ENCODE results near the gene PITPNM3. TPM values are rescaled to one million over a fixed set of nuclear protein-coding genes. Genes with fewer than 3 reads are reported as not detected.
A peak's percentile ranks its signal among the peaks of the same experiment; 100 is the strongest.

Gene PITPNM3
- total RNA-seq: under 1 TPM; 0.87 to 0.92 TPM

DNA sequence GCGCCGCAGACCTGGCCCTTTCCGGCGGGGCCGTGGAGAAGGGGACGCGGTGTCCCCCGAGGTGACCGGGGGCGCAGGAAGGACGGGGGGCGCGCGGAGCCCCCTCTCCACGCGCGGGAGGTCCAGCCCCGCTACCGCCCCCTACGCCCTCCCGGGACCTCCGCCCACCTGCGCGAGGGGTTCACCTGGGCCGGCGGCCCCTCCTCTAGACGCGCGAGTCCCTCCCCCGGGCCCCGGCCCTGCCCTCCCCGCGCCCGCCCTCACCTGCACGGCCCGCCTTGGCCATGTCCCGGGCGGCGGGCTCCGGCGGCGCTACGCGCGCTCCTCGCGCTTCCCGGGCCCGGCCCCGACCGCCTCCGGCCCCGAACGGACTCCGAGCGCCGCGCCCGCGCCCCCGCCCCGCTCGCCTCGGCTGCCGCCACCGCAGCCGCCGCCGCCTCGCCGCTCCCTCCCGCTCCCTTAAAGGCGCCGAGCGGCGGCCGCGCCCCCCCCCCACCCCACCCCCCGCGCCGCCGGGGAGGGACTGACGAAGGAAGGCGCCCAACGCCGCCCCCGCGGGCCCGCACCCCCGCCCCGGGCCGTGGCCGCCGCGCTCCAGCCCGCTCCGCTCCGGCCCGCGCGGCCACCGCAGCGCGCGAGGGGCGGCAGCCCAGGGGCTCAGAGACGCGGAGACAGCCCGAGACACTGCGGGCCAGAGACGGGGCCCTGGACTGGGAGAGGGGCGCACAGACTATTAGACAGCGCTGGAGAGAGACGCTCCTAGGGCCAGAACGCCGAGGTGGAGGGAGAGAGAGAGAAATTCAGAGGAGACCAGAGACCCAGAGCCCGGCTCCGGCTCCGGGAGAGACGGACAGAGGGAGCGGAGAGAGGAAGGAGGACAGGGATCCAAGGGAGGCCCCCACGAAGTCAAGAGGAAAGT is at the start of gene PITPNM3:
TSS of gene PITPNM3 (minus strand) at position 435 of the 919 bp plus-strand sequence. CDS start at position 286, 149 bp downstream.
- Mint-ChIP-seq H3K4me1 (ENCODE audit: low read depth) (peaks cover 8% of the 10 kb centered on the region), H3K4me3 (peak within 1 kb of the TSS; percentile 45), H3K27ac (no peak within 1 kb of the TSS), H3K9me3 (no peaks in the 10 kb centered on the region), H3K36me3 (ENCODE audit: low read depth) (no peaks in the 10 kb centered on the region), H3K27me3 (peaks cover 45% of the 10 kb centered on the region)
- ChIA-PET POLR2A (no interaction called here), CTCF (no interaction called here)
- intact Hi-C loops (cut with micrococcal nuclease): no loop called here
- TF ChIP-seq CTCF (IDR thresholded peaks at IDR 0.05): no peak
- no peak for ATAC-seq
- no peak for DNase-seq

DNA sequence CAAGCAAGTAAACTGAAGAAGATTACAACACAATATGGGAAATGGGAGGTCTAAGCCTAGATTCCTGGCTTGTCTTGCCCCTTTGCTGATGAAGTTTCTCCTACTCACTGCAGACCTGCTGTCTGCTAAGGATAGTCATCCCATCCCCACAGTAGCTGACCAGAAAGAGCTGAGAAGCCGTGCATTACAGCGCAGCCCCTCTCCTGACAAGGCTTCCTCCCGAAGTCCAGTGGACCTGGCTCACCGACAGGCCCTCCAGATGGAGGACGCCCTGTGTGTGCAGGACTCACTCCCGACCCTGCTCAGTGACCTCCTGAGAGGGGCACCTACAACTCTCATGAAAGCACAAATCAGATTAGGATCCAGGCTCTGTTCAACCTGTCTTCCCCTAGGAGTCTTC is 48.8 kb upstream of the PITPNM3 start:
- ChIA-PET POLR2A (no interaction called here), CTCF (no interaction called here)
- peaks cover 44% of the 10 kb centered on the region for H3K36me3 Mint-ChIP-seq (ENCODE audit: low read depth)
- no peak for DNase-seq
- H3K27me3 Mint-ChIP-seq: no peaks in the 10 kb centered on the region
- H3K27ac Mint-ChIP-seq: no peak overlapping the region
- H3K9me3 Mint-ChIP-seq: no peaks in the 10 kb centered on the region
- intact Hi-C loops (cut with micrococcal nuclease): no loop called here
- no peak overlapping the region for H3K4me3 Mint-ChIP-seq
- peaks cover 7% of the 10 kb centered on the region for H3K4me1 Mint-ChIP-seq (ENCODE audit: low read depth)
- no peak for TF ChIP-seq CTCF (IDR thresholded peaks at IDR 0.05)
- ATAC-seq: no peak

DNA sequence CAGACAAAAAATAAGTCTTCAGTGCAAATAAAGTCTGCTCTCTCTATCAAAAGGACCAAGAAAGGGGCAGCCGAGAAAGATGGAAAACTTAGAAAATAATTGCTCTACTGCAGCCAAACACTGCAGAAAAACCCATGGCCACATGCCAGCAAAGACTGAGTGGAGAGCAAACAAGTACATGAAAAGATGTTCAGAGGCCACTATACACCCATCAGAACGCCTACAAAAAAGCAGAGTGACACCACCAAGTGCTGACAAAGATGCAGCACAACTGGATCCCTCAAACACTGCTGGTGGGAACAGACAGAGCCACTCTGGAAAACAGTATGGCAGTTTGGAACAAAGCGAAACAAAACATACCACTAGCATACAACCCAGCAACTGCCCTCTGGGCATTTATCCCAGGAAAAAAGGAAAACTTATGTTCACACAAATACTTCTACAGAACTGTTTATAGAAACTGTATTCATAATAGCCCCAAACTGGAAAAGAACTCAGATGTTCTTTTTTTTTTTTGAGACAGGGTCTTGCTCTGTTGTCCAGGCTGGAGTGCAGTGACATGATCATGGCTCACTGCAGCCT is 47.5 kb upstream of the PITPNM3 start:
- Mint-ChIP-seq H3K9me3 (no peaks in the 10 kb centered on the region), H3K4me1 (ENCODE audit: low read depth) (peaks cover 7% of the 10 kb centered on the region), H3K36me3 (ENCODE audit: low read depth) (peaks cover 35% of the 10 kb centered on the region), H3K27me3 (no peaks in the 10 kb centered on the region), H3K27ac (no peak overlapping the region), H3K4me3 (no peak overlapping the region)
- intact Hi-C loops (cut with micrococcal nuclease): no loop called here
- ChIA-PET POLR2A (no interaction called here), CTCF (no interaction called here)
- no peak for TF ChIP-seq CTCF (IDR thresholded peaks at IDR 0.05)
- DNase-seq: no peak
- no peak for ATAC-seq

- peaks cover 7% of the 10 kb centered on the region for H3K4me1 Mint-ChIP-seq (ENCODE audit: low read depth)
- H3K9me3 Mint-ChIP-seq: no peaks in the 10 kb centered on the region
- no peaks in the 10 kb centered on the region for H3K27me3 Mint-ChIP-seq
- ChIA-PET CTCF (no interaction called here), POLR2A (no interaction called here)
- DNase-seq: no peak
- peaks cover 39% of the 10 kb centered on the region for H3K36me3 Mint-ChIP-seq (ENCODE audit: low read depth)
- TF ChIP-seq CTCF (IDR thresholded peaks at IDR 0.05): no peak
- no peak overlapping the region for H3K27ac Mint-ChIP-seq
- no peak for ATAC-seq
- intact Hi-C loops (cut with micrococcal nuclease): no loop called here
- H3K4me3 Mint-ChIP-seq: no peak overlapping the region
Observed at GRCh38 chr17:6602141-6602540, 45.8 kb upstream of the PITPNM3 start.

- TF ChIP-seq CTCF (IDR thresholded peaks at IDR 0.05): no peak
- peaks cover 7% of the 10 kb centered on the region for H3K4me1 Mint-ChIP-seq (ENCODE audit: low read depth)
- DNase-seq (no peak), ATAC-seq (no peak)
- H3K4me3 Mint-ChIP-seq: no peak overlapping the region
- ChIA-PET CTCF (interaction anchor here (2.0 kb wide), 1 partner anchor 12 kb away, joined by 5 read pairs; no protein-coding TSS in a partner anchor), POLR2A (interaction anchor here (1.1 kb wide), 1 partner anchor 9 kb away, joined by 3 read pairs; no protein-coding TSS in a partner anchor)
- H3K27me3 Mint-ChIP-seq: no peaks in the 10 kb centered on the region
- H3K9me3 Mint-ChIP-seq: no peaks in the 10 kb centered on the region
- H3K36me3 Mint-ChIP-seq (ENCODE audit: low read depth): peaks cover 35% of the 10 kb centered on the region
- intact Hi-C loops (cut with micrococcal nuclease): no loop called here
- no peak overlapping the region for H3K27ac Mint-ChIP-seq
Observed at GRCh38 chr17:6599364-6599763, 43.0 kb upstream of the PITPNM3 start.
